NCI-H2029 (cell line): ENCODE results near the gene TACR1.
A peak's percentile ranks its signal among the peaks of the same experiment; 100 is the strongest.
"Not testable (repeated sequence)": the region's sequence is repeated elsewhere in the genome, so short reads cannot be mapped to it uniquely, and the experiment has no call there.

Experiments used
- DNase-seq: peaks from one replicate; lab custom pipeline; 2025; lab: John Stamatoyannopoulos, UW

The TACR1 gene

DNA sequence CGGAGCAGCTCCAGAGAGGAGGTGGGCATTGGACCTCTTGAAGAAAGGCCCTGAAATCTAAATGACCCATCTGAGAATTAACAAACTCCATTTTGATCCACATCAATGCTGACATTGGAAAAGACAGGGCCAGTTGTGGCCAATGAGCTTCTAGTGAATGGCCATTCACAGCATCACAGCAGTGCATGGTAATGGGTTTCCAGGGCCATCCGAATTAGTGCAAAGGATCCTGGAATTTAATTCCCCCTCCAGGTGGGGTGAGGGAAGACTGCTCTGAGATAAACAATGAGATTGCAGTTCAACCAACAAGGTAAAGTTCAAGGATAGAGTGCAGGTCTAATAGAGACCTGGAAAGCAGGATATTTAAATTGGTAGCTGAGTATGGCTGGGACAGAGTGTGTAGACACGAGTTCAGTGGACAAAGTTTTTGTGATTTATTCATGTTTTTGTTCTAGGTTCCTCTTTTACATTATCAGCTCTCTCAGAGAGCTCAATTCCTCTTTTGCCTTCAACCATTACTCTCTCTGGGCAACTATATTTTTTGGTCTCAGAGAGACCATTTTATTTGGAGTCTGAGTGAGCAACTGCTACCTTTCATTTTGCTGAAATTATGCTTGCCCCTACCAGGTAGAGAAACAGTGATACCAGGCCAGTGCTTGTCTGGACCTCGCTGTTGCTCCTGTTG, 5.0 kb downstream of the TACR1 start:
- DNase-seq, result no peak

DNA sequence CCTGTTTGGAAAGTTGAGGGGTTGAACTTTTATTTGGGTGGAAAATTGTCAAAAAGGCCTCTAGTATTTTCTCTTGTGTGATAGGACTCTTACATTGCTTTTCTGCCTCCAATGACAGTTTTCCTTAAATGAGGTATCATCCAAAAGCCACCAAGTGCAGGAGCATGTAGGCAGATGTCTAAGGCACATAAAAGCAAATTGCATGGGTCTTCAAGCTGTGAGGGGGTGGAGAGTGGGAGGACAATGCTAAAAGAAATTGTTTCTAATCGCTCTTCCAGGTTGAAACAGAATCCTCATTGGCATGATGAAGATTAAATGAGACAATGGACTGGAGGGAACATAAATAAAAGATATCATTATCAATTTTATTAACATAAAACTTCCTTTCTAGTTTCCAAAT, 6.8 kb downstream of the TACR1 start:
- DNase-seq, result no peak

DNA sequence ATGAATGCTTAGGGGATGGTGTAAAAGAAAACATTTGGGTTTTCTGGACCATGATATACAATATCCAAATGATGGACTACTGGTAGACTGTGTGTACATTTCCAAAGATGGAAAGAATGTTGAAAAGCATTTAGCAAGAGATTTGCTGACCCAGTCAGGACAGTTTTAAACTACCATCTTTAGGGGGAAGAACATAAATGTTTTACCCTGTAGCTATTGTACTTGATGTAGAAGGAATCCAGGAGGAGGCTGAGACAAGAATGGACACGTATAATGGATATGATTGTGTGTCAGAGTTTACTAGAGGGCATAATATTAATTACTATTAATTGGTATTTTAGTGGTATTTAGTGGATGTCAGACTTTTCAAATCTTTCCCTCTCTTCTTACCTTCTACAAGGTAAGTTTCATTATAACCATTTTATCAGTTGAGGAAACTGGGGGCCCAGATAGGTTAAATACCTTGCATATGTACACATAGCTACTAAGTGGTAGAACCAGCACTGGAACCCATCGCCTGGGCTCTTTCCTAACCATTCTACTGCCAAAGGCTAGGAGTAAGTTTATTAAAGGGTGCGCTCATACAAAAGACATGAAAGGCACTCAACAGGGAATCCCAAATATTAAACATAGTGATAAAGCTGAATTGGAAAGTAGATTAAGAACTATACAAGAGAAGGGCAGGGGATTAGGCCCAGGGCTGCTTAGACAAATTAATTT, 8.9 kb downstream of the TACR1 start:
- no peak for DNase-seq

DNA sequence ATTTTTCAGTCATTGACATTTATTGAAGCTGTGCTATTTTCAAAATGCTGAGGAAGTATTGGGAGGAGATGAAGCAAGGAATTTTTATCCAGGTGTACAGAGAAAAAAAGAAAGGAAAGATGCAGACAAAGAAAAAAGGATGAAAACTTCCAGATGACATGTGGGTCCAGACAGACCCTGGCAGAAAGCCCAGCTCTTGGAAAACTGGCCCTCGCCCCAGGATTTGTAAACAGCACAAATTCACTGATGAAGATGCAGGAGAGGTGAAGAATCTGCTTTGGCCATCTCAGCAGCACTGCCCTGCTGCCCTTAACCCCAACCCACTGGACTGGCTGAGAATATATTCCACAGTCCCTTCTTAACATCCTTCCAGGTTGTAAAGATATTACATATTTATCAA, 12.5 kb downstream of the TACR1 start:
- DNase-seq, result no peak

DNA sequence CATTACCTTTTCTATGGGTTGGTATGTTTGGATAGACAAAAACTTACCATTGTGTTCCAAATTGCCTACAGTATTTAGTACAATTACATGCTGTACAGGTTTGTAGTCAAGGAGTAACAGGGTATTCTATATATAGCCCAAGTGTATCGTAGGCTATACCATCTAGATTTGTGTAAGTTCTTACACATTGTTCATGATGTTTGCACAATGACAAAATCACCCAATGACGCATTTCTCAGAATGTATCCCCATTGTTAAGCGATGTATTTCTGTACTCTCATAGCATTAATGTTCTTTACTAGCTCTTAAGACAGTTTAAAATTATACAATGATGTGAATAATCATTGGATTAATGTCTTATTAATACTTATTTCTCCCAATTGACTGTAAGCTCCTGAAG, 16.7 kb downstream of the TACR1 start:
- DNase-seq, result no peak

DNA sequence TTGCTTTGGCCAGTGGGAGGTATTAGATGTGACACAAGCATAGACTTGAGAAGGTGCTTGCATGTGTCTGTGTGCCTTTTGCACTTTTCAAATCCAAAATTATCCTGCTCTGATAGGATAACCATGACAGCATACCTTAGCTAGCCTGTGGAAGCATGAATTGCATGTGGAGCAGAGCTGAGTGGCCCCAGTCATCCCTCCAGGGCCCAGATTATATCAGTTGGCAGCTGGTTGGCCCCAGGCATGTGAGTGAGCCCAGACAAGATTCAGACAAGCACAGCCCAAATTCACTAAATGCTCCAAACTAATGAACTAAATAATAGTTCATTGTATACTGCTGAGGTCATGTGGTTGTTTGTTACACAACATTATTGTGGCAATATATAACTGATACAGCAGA, 18.8 kb downstream of the TACR1 start:
- no peak for DNase-seq

DNA sequence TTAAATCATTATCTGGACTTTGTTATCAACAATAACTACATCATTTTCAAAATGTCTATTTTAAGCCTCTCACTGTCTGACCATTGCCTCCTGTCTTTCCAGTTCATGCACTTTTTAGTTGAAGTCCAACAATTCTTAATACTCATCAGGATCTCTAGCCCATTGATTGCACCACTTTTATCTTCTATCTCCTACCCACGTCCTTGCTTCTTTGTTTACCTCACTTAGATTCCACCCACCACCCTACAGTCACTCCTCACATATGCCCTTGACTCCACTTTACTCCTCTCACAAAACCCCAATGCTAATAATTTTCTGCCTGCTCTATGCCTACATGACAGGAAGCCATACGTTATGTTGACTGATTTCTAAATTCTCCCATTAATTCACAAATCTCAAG, 21.9 kb downstream of the TACR1 start:
- DNase-seq, result no peak

DNA sequence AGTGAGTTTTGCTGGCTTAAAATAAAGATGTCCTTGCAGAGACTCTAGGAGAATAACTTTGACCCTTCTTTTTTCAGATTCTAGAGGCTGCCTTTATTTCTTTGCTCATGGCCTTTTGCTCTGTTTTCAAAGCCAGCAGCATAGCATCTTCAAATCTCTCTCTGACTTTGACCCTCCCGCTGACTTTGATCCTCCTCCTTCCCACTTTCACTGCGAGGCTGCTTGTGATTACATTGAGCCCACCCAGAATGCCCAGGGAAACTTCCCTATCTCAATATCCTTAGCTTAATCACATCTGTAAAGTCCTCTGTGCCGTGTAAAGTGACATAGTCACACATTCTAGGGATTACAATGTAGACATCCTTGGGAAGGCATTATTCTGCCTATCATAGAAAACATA, 23.9 kb downstream of the TACR1 start:
- no peak for DNase-seq

DNA sequence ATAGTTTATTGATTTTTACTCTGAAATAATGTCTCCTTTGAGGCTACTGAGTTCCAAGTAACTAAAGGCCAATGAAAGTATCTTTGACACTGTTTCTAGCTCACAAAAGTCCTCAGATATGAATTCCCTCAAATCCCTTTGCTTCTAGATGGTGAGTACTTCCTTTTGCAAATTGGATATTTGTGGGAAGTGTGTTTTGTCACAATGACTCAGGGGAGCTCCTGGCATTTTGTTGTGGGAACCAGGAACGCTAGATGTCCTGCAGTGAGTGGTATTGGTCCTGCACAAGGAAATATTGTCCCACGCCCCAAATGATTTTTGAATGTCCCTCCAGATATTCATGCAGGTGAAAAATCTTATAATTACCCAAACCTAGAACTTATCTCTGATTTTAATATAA, 24.3 kb downstream of the TACR1 start:
- DNase-seq, result no peak

DNA sequence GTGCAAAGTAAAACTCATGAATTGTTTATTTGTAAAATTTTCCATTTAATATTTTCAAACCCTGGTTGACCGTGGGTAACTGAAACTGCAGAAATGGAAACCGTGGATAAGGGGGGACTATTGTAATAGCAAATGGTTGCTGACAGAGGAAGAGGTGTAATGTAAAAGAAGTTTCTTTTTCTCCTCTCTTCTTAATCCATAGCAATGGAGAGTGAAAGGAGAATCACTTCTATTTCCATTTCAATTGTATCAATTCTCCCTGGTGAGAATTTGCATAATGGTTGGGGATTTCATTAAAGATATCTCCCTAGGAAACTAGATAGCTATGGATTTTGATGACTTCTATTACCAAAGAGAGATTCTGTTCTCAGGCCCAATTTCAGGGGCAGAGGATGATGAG, 24.8 kb downstream of the TACR1 start:
- no peak for DNase-seq

DNA sequence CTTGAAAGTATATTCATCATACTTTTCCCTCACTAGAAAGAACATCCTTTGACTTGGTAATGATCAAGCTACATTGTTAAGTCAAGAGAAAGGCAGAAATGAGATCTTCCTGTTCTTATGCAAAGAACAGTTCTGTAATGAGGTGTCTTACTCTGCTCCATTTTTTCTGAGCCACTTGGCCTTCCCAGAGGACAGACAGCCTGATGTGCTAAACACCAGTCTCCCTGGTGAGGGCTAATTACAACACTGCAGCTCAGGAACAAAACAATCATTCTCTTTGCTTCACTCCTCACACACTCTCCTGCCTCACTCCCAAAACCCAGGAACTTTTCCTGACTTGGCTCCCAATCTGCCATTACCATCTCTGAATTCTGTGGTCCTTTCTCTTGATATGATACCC, 25.6 kb downstream of the TACR1 start:
- no peak for DNase-seq

DNA sequence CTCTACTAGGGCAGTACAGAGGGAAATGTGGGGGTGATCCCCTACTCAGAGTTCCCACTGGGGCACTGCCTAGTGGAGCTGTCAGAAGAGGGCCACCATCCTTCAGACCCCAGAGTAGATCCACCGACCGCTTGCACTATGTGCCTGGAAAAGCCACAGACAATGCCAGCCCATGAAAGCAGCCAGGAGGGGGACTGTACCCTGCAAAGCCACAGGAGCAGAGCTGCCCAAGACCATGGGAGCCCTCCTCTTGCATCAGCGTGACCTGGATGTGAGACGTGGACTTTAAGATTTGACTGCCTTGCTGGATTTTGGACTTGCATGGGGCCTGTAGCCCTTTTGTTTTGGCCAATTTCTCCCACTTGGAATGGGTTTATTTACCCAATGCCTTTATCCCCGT, 27.9 kb downstream of the TACR1 start:
- not testable (repeated sequence) for DNase-seq

DNA sequence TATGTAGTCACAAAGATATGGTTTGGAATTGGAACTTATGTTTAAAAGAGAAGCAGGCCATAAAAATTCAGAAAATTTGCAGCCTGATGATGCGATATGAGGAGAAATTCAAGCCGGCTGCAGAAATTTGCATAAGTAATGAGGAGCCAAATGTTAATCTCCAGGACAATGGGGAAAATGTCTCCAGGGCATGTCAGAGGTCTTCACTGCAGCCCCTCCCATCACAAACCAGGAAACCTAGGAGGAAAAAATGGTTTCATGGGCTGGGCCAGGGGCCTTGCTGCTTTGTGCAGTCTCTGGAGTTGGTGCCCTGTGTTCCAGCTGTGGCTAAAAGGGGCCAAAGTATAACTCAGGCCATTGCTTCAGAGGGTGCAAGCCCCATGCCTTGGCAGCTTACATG, 28.4 kb downstream of the TACR1 start:
- DNase-seq, result no peak

DNA sequence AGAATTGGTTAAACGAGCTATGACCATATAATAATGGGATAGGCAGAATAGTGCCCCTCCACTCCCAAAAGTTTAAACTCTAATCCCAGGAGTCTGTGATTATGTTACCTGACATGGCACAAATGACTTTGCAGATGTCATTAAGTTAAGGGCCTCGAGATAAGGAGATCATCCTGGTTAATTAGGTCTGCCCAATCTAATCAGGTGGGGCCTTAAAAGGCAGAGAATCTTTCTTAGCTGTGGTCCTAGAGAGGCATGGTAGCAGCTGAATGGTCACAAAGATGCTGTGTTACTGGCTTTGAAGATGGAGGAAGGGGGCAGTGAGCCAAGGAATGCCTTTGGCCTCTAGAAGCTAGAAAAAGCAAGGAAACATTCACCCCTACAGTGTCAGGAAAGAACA, 31.1 kb downstream of the TACR1 start:
- no peak for DNase-seq

DNA sequence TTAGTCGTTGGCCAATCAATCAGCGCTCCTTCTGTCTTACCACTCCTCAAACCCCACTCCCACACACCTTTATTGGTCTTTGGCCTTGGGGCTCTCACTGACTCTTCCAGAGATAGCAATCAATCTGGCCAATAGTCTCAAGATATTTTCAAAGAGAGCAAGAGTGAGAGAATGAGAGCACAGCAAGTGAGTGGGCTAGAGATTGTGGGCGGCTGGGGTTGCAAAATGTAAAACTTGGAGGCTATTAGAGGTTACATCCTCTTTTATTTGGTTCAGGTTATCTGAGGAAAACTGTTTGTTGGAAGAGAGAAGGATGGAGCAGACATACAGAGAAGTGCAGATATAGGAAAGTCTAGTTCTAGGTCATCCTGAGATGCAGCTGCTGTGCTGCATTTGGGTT, 32.8 kb downstream of the TACR1 start:
- no peak for DNase-seq

DNA sequence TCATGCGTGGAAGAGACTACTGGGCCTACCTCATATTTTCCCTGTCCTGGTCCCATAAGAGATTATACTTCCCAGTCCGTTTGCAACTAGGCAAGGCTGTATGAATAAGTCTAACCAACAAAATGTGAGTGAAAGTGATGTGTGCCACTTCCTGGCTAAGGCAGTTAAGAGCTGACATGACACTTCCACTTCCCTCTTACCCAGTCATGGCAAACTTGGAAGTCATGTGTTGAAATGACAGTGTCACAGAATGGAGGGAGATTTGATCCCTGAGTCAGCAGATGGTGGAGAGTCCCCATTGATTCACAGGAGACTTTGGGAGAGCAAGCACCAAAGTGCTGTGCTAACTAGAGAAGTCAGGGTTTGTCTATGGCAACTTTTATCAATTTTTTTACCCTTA, 36.4 kb downstream of the TACR1 start:
- no peak for DNase-seq

DNA sequence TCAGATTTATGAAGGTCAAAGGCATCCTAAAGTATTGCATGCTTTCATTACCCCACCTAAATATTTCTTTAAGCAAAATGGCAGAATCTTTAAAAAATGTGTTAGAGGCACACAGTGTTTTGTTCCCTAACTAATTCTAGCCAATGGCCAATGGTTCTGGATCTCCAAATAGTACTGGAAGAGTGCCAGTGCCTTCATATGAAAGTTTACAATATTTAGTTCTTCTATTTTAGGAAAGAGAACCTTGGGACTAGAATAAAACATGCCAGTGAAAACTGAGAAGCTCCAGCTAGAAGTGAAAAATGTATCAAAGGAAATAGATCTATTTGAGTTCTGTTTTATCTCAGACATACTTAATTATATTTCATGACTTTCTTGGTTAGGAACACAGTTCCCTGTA, 37.1 kb downstream of the TACR1 start:
- no peak for DNase-seq

DNA sequence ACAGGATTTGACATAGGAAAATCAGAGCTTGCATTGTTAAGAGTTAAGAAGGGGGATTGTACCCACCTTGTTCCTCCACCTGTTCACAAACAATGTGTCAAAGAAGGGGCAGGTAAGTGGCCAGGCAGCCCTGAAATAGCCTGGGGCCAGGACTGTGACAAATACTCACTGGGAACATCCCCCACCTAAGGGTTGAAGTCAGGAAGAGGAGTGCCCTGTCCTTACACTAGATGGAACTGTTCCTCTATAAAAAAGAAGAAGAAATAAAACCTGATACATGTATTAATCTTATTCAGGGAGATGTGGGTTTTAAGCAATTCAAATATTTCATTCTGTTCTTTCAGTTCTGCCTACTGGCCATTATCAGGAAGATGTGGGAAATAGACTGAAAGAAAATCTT, 41.9 kb downstream of the TACR1 start:
- DNase-seq, result no peak

DNA sequence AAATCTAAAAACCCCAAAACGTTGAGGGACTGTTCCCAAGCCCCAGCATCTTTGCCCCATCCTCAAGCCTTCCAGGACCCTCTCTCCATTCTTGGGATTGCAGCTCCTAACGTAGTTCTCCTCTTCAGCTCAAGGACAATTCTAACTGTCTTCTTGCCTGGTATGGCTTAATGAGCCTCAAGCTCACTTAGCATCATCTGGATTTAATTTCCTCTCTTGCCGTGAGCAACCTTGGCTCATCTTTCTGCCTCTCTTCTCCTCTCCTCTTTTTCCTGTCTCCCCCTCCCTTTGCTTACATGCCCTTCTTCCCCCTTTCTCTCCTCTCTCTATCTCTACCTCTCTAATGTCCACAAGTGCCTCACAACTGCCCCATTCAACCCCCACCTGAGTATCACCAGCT, 44.2 kb downstream of the TACR1 start:
- no peak for DNase-seq

DNA sequence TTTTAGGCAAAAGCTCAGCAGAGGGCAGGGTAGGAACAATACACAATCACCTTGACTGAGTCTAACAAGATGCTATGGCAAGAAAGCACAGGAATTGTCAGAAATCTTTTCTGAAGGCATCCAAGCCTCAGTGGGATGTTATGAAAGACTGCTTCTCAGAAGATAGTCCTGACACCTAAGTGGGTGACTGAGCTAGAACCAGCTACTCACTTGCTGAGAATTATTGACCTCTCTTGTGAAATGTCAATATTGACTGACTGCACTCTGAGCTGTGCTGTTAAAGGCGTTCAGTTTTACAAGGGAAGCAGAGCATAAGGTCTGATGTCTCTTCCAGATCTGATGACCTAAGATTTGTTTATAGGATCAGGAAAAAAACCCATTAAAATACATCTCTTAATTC, 46.1 kb downstream of the TACR1 start:
- peak; percentile 6 for DNase-seq

DNA sequence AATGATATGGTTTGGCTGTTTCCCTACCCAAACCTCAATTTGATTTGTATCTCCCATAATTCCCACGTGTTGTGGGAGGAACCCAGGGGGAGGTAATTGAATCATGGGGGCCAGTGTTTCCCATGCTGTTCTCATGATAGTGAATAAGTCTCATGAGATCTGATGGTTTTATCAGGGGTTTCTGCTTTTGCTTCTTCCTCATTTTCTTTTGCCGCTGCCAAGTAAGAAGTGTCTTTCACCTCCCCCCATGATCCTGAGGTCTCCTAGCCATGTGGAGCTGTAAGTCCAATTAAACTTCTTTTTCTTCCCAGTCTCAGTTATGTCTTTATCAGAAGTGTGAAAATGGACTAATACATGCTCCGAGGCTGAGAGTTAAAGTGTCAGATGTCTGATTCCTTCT, 47.1 kb downstream of the TACR1 start:
- not testable (repeated sequence) for DNase-seq

DNA sequence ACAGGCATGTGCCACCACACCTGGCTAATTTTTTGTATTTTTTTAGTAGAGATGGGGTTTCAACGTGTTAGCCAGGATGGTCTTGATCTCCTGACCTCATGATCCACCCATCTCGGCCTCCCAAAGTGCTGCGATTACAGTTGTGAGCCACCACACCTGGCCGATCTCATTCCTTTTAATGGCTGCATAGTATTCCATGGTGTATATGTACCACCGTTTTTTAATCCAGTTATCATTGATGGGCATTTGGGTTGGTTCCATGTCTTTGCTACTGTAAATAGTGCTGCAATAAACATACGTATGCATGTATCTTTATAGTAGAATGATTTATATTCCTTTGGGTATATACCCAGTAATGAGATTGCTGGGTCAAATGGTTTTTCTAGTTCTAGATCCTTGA, 51.4 kb downstream of the TACR1 start:
- not testable (repeated sequence) for DNase-seq

DNA sequence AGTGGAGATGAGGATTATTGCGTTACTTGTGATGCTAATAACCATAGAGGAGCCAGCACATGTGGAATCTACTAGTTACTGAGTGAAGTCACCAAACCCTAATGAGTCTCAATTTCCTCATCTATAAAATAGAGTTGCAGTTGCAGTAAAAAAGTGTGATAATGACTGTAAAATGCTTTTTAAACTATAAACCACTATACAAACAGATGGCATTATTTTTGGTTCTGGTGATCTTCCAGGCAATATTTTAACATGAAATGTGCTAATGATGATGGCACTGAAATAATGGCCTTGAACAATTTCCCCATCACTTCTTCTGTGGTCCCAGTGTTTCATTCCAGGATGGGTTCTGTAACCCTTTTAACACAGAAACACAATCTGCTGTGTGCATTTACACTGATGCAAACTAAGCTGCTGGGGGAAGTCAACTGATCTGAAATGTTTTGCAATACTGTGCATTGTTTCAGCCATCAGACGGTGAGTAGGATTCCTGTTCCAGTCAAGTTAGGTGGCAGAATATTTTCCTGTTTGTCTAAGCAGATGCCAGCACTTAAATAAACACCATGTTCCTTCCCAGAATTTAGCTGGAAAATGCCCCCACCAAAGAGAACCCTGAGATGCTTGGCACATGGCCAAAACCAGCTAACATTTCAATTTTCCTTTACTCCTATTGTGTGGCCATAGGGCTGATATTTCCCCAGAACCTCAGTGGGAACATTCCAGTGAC, 52.6 kb downstream of the TACR1 start:
- no peak for DNase-seq
